Mucosa of descending colon (tissue), 3 donors: Measurements from ENCODE around the gene GPRC5C. TPM values are rescaled to one million over a fixed set of nuclear protein-coding genes. Genes with fewer than 3 reads are reported as not detected.

Source experiments
- ATAC-seq: fragments of 200-7000 bp; cut with Tn5 transposase; one replicate; pipeline ENCODE4 v1.9.1; 2020; ENCODE audit warnings: mild to moderate bottlenecking, moderate library complexity
- DNase-seq, 3 donors: peaks; one replicate each; pipeline ENCODE4 v3.0.0-alpha.2; 2020
- H3K36me3 ChIP-seq: fragments of 200-600 bp; one replicate; pipeline ENCODE4 v1.8.0; 2021; ENCODE audit warnings: low read depth, mild to moderate bottlenecking
- H3K4me1 ChIP-seq: fragments of 200-600 bp; one replicate; pipeline ENCODE4 v1.8.0; 2021; ENCODE audit warnings: low read depth, mild to moderate bottlenecking
- H3K4me3 ChIP-seq: fragments of 200-600 bp; one replicate; pipeline ENCODE4 v1.8.0; 2021; ENCODE audit warnings: mild to moderate bottlenecking
- H3K9me3 ChIP-seq: fragments of 200-600 bp; one replicate; pipeline ENCODE4 v1.8.0; 2021; ENCODE audit warnings: mild to moderate bottlenecking
- intact Hi-C, 2 donors: fragments of 100-400 bp; cut with DNase I in 1 of 2; cut with micrococcal nuclease in 1 of 2; formaldehyde crosslinking; loops; one replicate each; pipeline versions ENCODE4 v1.11.0 to v1.11.1; 2022; cut with DNase I, micrococcal nuclease
- total RNA-seq, 3 donors: library from RNA; stranded (reverse); fragmentation: NEBNext Ultra II Directional in 2 of 3; extraction: Animal tissue kit (Norgen Biotek cat#: 25700) in 2 of 3; gene quantifications; one replicate each; pipeline versions ENCODE4 v1.2.1 to v1.2.4, GENCODE V29; 2021 to 2023
- TF ChIP-seq, protein P1 (sequence below): fragments of 200-600 bp; IDR thresholded peaks from one replicate; pipeline ENCODE4 v1.8.0; 2022; ENCODE audit warnings: antibody characterized with exemption, mild to moderate bottlenecking
- donor health status: DM: no; HTN: no; CAD: no; lungs with moderate emphysema.
- donor health status: DM: no; HTN: no; CAD: no.
- donor health status: DM: no; HTN: yes; CAD: no.

Gene GPRC5C
- total RNA-seq, 3 donors from 2014 or later: 62.2 to 172 (median 139) TPM

DNA sequence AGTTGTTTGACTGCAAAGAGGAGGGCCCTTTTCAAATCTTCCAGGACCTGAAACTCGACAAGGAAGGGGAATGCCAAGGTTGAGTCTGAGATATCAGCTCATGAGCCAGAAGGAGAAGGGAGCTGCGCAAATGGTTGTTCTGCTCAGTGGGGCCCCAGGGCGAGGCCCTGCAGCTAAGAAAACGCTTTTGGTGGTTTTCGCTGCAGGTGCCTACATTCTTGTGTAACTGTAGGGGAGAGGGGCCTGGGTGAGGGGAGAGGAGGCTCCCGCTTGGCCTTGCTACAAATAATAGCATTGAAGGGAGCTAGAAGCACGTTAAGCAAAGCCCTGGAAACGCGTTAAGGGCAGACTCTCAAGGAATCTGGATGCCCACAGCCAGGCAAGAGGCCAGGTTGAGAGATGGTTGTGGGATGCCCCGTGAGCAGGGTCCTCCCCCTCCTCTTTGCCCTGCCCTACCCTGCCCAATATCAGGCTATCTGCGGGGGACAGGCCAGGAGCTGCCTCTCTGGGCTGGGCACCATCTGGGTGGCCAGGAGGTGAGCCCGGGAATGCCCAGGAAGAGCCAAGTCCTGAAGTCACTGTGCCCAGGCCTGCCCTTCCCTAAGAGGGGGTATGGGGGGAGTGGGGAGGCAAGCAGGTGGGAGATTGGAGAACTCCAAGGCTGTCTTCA lies 42.7 kb upstream of the GPRC5C start:
- DNase-seq: peak in 1 of 3 donors; percentile 19

DNA sequence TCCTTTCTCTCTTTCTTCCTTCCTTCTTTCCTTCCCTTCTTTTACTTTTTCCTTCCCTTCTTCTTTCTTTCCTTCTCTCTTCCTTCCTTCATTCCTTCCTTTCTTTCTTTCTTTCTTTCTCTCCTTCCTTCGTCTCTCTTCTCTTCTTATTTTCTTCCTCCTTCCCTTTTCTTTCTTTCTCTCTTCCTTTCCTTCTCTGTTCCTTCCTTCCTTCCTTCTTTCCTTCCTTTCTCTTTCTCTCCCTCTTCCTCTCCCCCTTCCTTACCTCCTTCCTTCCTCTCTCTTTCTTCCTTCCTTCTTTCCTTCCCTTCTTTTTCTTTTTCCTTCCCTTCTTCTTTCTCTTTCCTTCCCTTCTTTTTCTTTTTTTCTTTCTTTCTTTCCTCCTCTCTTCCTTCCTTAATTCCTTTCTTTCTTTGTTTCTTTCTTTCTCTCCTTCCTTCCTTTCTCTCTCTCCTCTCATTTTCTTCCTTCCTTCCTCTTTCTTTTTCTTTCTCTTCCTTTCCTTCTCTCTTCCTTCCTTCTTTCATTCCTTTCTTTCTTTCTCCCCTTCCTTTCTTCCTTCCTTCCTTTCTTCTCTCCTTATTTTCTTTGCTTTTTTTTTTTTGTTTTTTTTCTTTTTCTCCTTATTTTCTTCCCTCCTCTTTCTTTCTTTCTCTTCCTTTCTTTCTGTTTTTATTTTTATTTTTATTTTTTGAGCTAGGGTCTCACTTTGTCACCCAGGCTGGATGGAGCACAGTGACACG lies 41.8 kb upstream of the GPRC5C start:
- no peaks in the 10 kb centered on the region for H3K36me3 ChIP-seq
- no peak for ATAC-seq
- intact Hi-C loops: no loop called here
- H3K4me3 ChIP-seq: no peak overlapping the region
- H3K9me3 ChIP-seq: no peaks in the 10 kb centered on the region
- no peak for DNase-seq
- H3K4me1 ChIP-seq: peaks cover 8% of the 10 kb centered on the region
- TF ChIP-seq, protein P1, sequence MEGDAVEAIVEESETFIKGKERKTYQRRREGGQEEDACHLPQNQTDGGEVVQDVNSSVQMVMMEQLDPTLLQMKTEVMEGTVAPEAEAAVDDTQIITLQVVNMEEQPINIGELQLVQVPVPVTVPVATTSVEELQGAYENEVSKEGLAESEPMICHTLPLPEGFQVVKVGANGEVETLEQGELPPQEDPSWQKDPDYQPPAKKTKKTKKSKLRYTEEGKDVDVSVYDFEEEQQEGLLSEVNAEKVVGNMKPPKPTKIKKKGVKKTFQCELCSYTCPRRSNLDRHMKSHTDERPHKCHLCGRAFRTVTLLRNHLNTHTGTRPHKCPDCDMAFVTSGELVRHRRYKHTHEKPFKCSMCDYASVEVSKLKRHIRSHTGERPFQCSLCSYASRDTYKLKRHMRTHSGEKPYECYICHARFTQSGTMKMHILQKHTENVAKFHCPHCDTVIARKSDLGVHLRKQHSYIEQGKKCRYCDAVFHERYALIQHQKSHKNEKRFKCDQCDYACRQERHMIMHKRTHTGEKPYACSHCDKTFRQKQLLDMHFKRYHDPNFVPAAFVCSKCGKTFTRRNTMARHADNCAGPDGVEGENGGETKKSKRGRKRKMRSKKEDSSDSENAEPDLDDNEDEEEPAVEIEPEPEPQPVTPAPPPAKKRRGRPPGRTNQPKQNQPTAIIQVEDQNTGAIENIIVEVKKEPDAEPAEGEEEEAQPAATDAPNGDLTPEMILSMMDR: no peak

More for the DNA sequence above, 42.7 kb upstream of the GPRC5C start:
- H3K9me3 ChIP-seq: no peaks in the 10 kb centered on the region
- no peak for ATAC-seq
- H3K4me1 ChIP-seq: peaks cover 8% of the 10 kb centered on the region
- no peak overlapping the region for H3K4me3 ChIP-seq
- H3K36me3 ChIP-seq: no peaks in the 10 kb centered on the region
- intact Hi-C loops: no loop called here
- TF ChIP-seq, protein P1: no peak

DNA sequence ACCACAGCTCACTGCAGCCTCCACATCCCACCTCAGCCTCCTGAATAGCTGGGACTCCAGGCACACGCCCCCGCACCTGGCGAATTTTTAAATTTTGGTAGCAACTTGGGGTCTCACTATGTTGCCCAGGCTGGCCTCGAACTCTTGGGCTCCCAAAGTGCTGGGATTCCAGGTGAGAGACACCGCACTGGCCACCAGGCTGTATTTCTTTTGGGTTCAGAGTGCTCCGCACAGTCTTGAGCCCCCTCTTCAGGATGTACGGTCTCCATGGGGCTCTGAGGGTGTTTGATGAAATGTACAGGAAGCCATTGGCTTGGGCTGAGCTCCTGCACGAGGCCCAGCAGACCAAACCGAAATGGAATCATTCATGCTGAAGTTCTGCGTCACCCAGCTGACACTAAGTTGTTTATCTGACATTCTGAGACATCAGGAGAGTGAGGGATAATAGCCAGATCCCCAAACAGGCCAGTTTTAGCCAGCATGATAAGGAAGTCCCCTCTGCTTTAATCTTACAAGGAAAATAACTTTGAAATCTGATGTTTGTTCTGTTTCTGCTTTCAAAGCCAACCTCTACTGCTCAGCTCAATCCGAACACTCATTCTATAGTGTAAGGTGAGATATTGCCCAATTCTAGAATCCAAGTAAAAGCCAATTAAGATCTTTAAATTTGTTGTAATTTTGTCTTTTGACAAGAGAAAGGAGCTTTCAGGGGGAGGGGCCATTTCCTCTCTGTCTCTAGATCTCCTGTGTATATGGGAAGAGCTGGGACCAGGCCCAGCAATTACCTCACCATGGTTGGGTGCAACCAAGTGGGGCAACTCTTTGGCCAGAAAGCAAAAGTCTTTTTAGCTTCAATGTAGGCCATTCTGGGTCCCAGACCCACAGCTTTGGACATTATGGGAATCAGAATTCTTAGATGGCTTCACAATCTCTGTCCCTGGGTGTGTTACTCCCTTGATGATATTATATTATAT lies 40.9 kb upstream of the GPRC5C start:
- intact Hi-C loops: no loop called here
- Histone ChIP-seq H3K36me3 (no peaks in the 10 kb centered on the region), H3K4me3 (no peak overlapping the region), H3K9me3 (no peaks in the 10 kb centered on the region), H3K4me1 (peaks cover 15% of the 10 kb centered on the region)
- TF ChIP-seq, protein P1: no peak
- ATAC-seq (no peak), DNase-seq (peak in 1 of 3 donors; percentile 21)

DNA sequence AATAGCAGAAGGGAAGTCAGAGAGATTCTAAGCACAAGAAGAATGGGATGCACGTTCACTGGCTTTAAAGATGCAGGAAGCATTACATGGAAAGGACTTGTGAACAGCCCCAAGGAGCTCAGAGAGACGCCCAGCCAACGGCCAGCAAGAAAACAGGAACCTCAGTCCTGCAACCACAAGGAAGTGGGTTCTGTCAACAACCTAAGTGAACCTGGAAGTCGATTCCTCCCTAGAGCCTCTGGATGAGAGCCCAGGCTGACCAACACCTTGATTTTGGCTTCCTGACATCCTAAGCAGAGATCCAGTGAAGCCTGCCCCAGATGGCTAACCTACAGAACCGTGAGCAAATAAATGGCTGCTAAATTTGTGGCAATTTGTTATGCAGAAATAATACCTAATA lies 40.1 kb upstream of the GPRC5C start:
- no peaks in the 10 kb centered on the region for H3K9me3 ChIP-seq
- H3K4me3 ChIP-seq: no peak overlapping the region
- DNase-seq (peak in 1 of 3 donors; percentile 34), ATAC-seq (peak; percentile 11)
- intact Hi-C loops: no loop called here
- TF ChIP-seq, protein P1: no peak
- H3K36me3 ChIP-seq: no peaks in the 10 kb centered on the region
- peaks cover 15% of the 10 kb centered on the region for H3K4me1 ChIP-seq

DNA sequence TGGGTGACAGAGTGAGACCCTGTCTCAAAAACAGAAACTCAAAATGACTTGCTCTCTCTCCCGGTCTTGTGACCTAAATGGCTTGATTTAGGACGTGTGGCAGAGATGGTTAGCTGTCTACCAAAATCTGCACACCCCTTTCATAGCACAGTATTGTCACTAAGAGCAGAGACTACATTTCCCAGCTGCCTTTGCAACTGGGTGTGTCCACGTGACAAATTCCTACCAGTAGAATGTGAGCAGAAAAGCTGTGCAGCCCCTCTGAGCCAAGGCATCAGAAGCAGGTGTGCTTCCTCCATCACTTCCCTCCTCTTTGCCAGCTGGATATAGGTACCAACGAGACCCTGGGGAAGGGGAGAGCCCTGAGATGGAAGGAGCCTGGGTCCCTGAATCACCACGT lies 39.0 kb upstream of the GPRC5C start:
- TF ChIP-seq, protein P1: no peak
- Histone ChIP-seq H3K36me3 (no peaks in the 10 kb centered on the region), H3K4me3 (no peak overlapping the region), H3K4me1 (peaks cover 8% of the 10 kb centered on the region), H3K9me3 (no peaks in the 10 kb centered on the region)
- ATAC-seq: no peak
- intact Hi-C loops: no loop called here
- peak in 1 of 3 donors; percentile 14 for DNase-seq
